Mammary epithelial cell (primary cell): ENCODE measurements around the gene INSRR.

Experiments used
- CTCF ChIP-seq, 2 donors: IDR thresholded peaks in 1 of 2; conservative IDR thresholded peaks in 1 of 2; 2 replicates each; pipeline ENCODE4 v1.5.1; 2011 to 2012; ENCODE audit warnings: inconsistent platforms in 2 of 2, low read length in 2 of 2, mild to moderate bottlenecking in 2 of 2, control low read depth in 1 of 2, low read depth in 1 of 2; ENCODE audit not compliant: insufficient read depth in 1 of 2; ENCODE audit errors: extremely low read depth in 1 of 2
- EZH2 ChIP-seq: IDR thresholded peaks from 2 replicates; pipeline ENCODE4 v1.6.1; 2012; ENCODE audit warnings: low read length, inconsistent platforms, borderline replicate concordance

GRCh38 chr1:156802421-156802935, 56.4 kb downstream of the INSRR start:
- TF ChIP-seq CTCF (conservative IDR thresholded peaks at IDR 0.05 in 1 of 2, IDR thresholded peaks at IDR 0.05 in 1 of 2; ENCODE audit: extremely low read depth in 1 of 2, insufficient read depth in 1 of 2, low read depth in 1 of 2, low read length in 2 of 2) (no peak), EZH2 (no peak)
